ENCODE measurements around the gene SAAL1.

GRCh38 chr11:18088966-18089365, 16.9 kb downstream of the SAAL1 start:
- no peak for TF ChIP-seq POLR2A (IDR thresholded peaks at IDR 0.05)
- no peak for TF ChIP-seq CTCF (IDR thresholded peaks at IDR 0.05)

Measured in heart left ventricle (tissue), 13 donors.